Calu3 (cell line): Measurements from ENCODE around the gene HKDC1. TPM values are rescaled to one million over a fixed set of nuclear protein-coding genes. Genes with fewer than 3 reads are reported as not detected.

Experiments used
- BruUV-seq: library from RNA; stranded (reverse); fragments of 400-500 nt; replicated peaks from 2 replicates; lab custom pipeline; 2021; lab: Mats Ljungman, UMichigan
- CTCF ChIA-PET: fragments of 300-600 bp; sonication (Branson Sonifier 250); formaldehyde crosslinking; loops from one replicate; lab custom pipeline; 2022; ENCODE audit warnings: antibody characterized with exemption; lab: Charles Lee
- DNase-seq: peaks from one replicate; pipeline ENCODE4 v3.0.0; 2022
- H3K27ac Mint-ChIP-seq: one replicate; pipeline ENCODE4 v1.8.0; 2022; ENCODE audit warnings: mixed read lengths; ENCODE audit not compliant: unreplicated experiment
- H3K27me3 Mint-ChIP-seq: one replicate; pipeline ENCODE4 v1.8.0; 2022; ENCODE audit warnings: mixed read lengths; ENCODE audit not compliant: unreplicated experiment
- H3K36me3 Mint-ChIP-seq: one replicate; pipeline ENCODE4 v1.8.0; 2022; ENCODE audit warnings: mild to moderate bottlenecking, moderate library complexity, mixed read lengths; ENCODE audit not compliant: insufficient read depth, unreplicated experiment
- H3K4me1 Mint-ChIP-seq: one replicate; pipeline ENCODE4 v1.8.0; 2022; ENCODE audit warnings: mild to moderate bottlenecking, low read depth, mixed read lengths; ENCODE audit not compliant: unreplicated experiment
- H3K4me3 Mint-ChIP-seq: one replicate; pipeline ENCODE4 v1.8.0; 2022; ENCODE audit warnings: mild to moderate bottlenecking, low read depth, moderate library complexity, mixed read lengths; ENCODE audit not compliant: unreplicated experiment
- H3K9me3 Mint-ChIP-seq: one replicate; pipeline ENCODE4 v1.8.0; 2022; ENCODE audit warnings: low read depth, mixed read lengths; ENCODE audit not compliant: unreplicated experiment
- CTCF ChIP-seq: fragments of 200-600 bp; IDR thresholded peaks from one replicate; pipeline ENCODE4 v1.8.0; 2022; ENCODE audit warnings: antibody characterized with exemption; ENCODE audit not compliant: unreplicated experiment
- intact Hi-C: fragments of 100-400 bp; cut with micrococcal nuclease; formaldehyde crosslinking; loops from one replicate; pipeline ENCODE4 v1.10.0; 2022; ENCODE audit not compliant: unreplicated experiment
- total RNA-seq: library from RNA; stranded (reverse); gene quantifications from 2 replicates; pipeline ENCODE4 v1.2.3, GENCODE V29; 2022

HKDC1 gene
- total RNA-seq, 1 experiment from 2014 or later: 112 TPM

- TF ChIP-seq CTCF: no peak
- Mint-ChIP-seq H3K27me3 (no peaks in the 10 kb centered on the region), H3K4me1 (no peaks in the 10 kb centered on the region), H3K36me3 (peaks cover 99% of the 10 kb centered on the region), H3K4me3 (no peak overlapping the region), H3K27ac (peak overlapping the region; percentile 46), H3K9me3 (no peaks in the 10 kb centered on the region)
- no TSS peak for BruUV-seq
- DNase-seq: no peak
- intact Hi-C loops: no loop called here
- CTCF ChIA-PET: no interaction called here
Observed at GRCh38 chr10:69254877-69255276, 34.7 kb downstream of the HKDC1 start.

GRCh38 chr10:69259547-69260243 is 39.6 kb downstream of the HKDC1 start:
- CTCF ChIA-PET: interaction anchor here (0.8 kb wide), 1 partner anchor 43 kb away, joined by 5 read pairs; no protein-coding TSS in a partner anchor
- H3K4me3 Mint-ChIP-seq: no peak overlapping the region
- intact Hi-C loops: loop anchor here (10.0 kb wide), 1 partner anchor 135 kb away; no protein-coding TSS in a partner anchor
- BruUV-seq: no TSS peak
- DNase-seq: no peak
- no peak overlapping the region for H3K27ac Mint-ChIP-seq
- peaks cover 96% of the 10 kb centered on the region for H3K36me3 Mint-ChIP-seq
- H3K9me3 Mint-ChIP-seq: no peaks in the 10 kb centered on the region
- TF ChIP-seq CTCF: no peak
- no peaks in the 10 kb centered on the region for H3K27me3 Mint-ChIP-seq
- no peaks in the 10 kb centered on the region for H3K4me1 Mint-ChIP-seq

GRCh38 chr10:69261184-69261583 is 41.1 kb downstream of the HKDC1 start:
- no peak for TF ChIP-seq CTCF
- intact Hi-C loops: loop anchor here (10.0 kb wide), 1 partner anchor 134 kb away; no protein-coding TSS in a partner anchor
- Mint-ChIP-seq H3K4me1 (no peaks in the 10 kb centered on the region), H3K27ac (no peak overlapping the region), H3K4me3 (no peak overlapping the region), H3K36me3 (peaks cover 95% of the 10 kb centered on the region), H3K9me3 (no peaks in the 10 kb centered on the region), H3K27me3 (no peaks in the 10 kb centered on the region)
- CTCF ChIA-PET: no interaction called here
- DNase-seq: no peak
- no TSS peak for BruUV-seq

- peak overlapping the region; percentile 28 for H3K27ac Mint-ChIP-seq
- peaks cover 95% of the 10 kb centered on the region for H3K36me3 Mint-ChIP-seq
- no peaks in the 10 kb centered on the region for H3K27me3 Mint-ChIP-seq
- intact Hi-C loops: loop anchor here (10.0 kb wide), 1 partner anchor 132 kb away; no protein-coding TSS in a partner anchor
- no peaks in the 10 kb centered on the region for H3K4me1 Mint-ChIP-seq
- no peaks in the 10 kb centered on the region for H3K9me3 Mint-ChIP-seq
- TF ChIP-seq CTCF: no peak
- no peak overlapping the region for H3K4me3 Mint-ChIP-seq
- no TSS peak for BruUV-seq
- CTCF ChIA-PET: no interaction called here
- DNase-seq: no peak
Observed at GRCh38 chr10:69262292-69262751, 42.2 kb downstream of the HKDC1 start.
